Adrenal gland (tissue), 5 donors: ENCODE data around the gene TMEM31.
"Not testable (repeated sequence)": the region's sequence is repeated elsewhere in the genome, so short reads cannot be mapped to it uniquely, and the experiment has no call there.

ENCODE experiments used
- CTCF ChIP-seq, 6 experiments: fragments of 450-650 bp in 4 of 6; fragments of 200-600 bp in 2 of 6; sonication (generic) in 1 of 6; IDR thresholded peaks; 1 replicate in 5 of 6; 2 replicates in 1 of 6; pipeline versions ENCODE4 v1.5.1 to v1.8.0; 2016 to 2021; ENCODE audit warnings: antibody characterized with exemption in 6 of 6, mild to moderate bottlenecking in 2 of 6, moderate library complexity in 1 of 6
- POLR2A ChIP-seq, 2 donors: fragments of 450-650 bp; IDR thresholded peaks; one replicate each; pipeline ENCODE4 v1.6.1; 2017; ENCODE audit warnings: antibody characterized with exemption in 2 of 2, mild to moderate bottlenecking in 2 of 2, moderate library complexity in 1 of 2
- donor health status: DM: no; HTN: no; CAD: no.

GRCh38 chrX:103763541-103763940 lies 52.8 kb downstream of the TMEM31 start:
- TF ChIP-seq CTCF, POLR2A (IDR thresholded peaks at IDR 0.05): not testable (repeated sequence)
